Measurements from ENCODE around the gene CD3D.

Gene CD3D

DNA sequence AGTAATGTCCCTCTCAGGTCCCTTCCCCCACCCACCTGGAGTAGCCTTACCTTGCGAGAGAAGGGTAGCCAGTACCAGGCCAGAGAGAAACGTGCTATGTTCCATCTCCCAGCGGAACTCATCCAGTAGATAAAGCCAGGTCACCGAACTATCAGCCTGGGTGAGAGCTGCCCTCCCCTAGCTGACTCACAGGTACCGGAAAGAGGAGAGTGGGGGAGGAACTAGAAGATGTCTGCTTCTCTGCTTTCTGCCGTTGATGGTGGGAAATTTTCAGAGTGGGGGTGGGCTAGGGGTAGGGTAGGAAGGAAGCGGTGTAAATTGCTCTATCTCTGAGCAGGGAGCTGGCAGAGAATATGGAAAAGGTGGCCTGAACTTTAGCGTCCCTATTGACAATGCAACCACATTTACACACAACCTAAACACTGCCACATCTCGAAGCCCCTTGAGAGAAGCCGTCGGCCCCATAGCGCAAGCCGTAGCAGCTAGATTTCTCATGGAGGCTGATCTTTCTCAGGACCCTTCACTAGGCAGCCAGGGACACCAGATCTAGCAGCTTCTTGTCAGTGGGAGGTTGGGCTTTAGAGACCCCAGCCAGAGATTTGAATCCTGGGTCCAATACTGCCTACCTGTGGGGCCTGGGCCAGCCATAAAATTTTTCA lies at the start of gene CD3D:
Gene CD3D (minus strand): TSS at position 203 of the 659 bp plus-strand sequence. CDS start 98 bp downstream, at position 105.
- TF ChIP-seq JUND (IDR thresholded peaks at IDR 0.05; ENCODE audit: low read depth) = no peak
- DNase-seq (ENCODE audit: low read depth in 1 of 2, low spot score in 1 of 2) = no peak
- in situ Hi-C loops (cut with HindIII; ENCODE audit: low pct_unique_long_range_greater_than_20kb, low sequenced_read_pairs) = no loop called here

DNA sequence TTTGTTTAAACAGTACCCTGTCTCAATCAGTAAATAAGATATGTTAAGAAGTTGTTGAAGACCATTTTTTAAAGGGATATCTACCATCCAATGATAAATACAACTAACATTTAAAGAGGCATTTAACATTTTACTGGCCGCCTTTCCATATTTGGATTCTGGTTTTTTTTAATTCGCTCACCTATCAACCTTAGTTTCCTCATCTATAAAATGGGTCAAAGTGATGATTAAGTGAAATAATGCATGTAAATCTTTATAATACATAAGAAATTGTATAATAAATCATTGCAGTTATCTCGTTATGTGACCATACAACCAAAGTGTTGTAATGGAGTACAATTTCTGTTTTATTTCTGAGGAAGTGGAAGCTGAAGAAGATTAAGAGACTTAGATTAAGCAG lies 41.2 kb upstream of the CD3D start:
- no peak for DNase-seq (ENCODE audit: low read depth in 1 of 2, low spot score in 1 of 2)
- in situ Hi-C loops (cut with HindIII; ENCODE audit: low pct_unique_long_range_greater_than_20kb, low sequenced_read_pairs) = no loop called here
- no peak for TF ChIP-seq JUND (IDR thresholded peaks at IDR 0.05; ENCODE audit: low read depth)

DNA sequence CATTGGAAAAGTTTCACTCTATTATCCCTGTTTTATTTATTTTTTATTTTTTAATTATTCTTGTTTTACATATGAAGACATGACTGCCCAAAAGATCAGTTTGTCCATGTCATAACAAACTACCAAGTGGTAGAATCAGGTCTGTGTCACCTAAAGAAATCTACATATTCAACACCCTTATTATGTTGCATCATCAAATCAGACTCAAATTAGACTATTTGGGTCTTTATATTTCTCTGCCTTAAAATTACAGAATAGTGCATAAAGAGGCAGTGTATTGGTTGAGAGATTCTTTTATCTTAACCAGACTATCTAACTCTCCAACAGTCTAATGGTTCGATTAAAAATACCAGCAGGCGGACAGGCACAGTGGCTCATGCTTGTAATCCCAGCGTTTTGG lies 40.4 kb upstream of the CD3D start:
- DNase-seq (ENCODE audit: low read depth in 1 of 2, low spot score in 1 of 2) = no peak
- no peak for TF ChIP-seq JUND (IDR thresholded peaks at IDR 0.05; ENCODE audit: low read depth)
- in situ Hi-C loops (cut with HindIII; ENCODE audit: low pct_unique_long_range_greater_than_20kb, low sequenced_read_pairs) = no loop called here

DNA sequence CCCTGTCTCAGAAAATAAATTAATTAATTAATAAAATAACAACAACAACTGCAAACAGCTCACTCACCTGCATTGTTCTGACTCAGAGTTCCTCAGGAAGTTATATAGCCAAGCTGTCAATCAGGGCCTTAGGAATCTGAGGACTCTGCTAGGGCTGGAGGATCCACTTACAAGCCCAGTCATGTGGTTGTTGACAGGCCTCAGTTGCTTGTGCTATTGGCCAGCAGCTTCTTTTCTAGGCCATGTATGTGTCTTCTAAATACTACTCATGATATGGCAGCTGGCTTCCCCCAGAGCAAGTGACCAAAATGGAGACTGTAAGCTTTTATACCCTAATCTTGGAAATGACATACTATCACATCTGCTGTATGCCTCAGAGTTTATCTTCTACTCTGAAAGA lies 38.1 kb upstream of the CD3D start:
- in situ Hi-C loops (cut with HindIII; ENCODE audit: low pct_unique_long_range_greater_than_20kb, low sequenced_read_pairs) = no loop called here
- peak in 1 of 2 experiments; percentile 64 for DNase-seq (ENCODE audit: low read depth in 1 of 2, low spot score in 1 of 2)
- no peak for TF ChIP-seq JUND (IDR thresholded peaks at IDR 0.05; ENCODE audit: low read depth)

DNA sequence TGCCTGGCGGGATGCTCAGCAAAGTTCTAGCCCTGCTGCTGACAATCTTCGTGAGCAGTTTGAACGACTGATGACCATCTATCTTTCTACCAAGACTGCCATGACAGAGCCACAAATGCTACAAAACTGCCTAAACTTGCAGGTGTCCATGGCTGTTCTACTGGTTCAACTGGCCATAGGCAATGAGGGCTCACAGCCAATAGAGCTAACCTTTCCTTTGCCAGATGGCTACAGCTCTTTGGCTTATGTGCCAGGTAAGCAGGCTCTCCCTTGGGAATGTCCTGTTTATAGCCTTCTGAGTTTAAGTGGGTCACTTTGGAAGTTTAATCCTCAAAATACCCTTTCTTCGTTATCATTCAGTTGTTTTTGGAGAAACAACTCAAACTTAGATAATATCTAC lies 37.0 kb upstream of the CD3D start:
- no peak for TF ChIP-seq JUND (IDR thresholded peaks at IDR 0.05; ENCODE audit: low read depth)
- in situ Hi-C loops (cut with HindIII; ENCODE audit: low pct_unique_long_range_greater_than_20kb, low sequenced_read_pairs) = no loop called here
- DNase-seq (ENCODE audit: low read depth in 1 of 2, low spot score in 1 of 2) = peak; percentile 25 to 90

DNA sequence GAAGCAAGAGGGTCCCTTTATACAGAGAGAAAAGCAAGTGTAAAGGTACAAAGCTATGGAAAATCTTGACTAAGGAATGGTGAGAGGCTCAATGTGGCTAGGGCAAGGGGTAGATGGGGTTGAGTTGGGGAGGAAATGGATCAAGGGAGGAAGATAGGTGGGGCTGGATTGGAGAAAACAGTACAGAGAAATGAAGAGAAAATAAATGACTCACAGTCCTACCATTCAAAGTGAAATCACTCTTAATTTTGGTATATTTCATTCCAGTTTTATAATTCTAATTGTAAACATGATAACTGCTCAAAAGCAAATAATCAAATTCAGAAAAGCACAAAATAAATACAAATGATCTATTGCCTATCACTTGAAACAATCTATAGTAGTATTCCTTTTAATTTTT lies 33.5 kb upstream of the CD3D start:
- DNase-seq (ENCODE audit: low read depth in 1 of 2, low spot score in 1 of 2) = no peak
- in situ Hi-C loops (cut with HindIII; ENCODE audit: low pct_unique_long_range_greater_than_20kb, low sequenced_read_pairs) = no loop called here

DNA sequence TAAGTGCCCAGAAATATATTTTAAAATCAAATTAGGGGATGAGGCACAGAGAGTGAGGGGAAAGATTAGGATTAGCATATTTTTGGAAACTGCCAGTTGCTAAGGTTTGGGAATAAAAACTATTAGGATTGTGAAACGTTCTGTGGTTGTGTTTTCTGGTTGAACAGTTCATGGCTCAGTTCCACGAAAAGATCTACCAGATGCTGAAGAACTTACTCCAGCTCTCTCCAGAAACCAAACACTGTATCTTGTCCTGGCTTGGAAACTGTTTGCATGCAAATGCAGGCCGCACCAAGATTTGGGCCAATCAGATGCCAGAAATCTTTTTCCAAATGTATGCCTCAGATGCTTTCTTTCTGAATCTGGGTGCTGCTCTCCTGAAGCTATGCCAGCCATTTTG lies 32.2 kb upstream of the CD3D start:
- in situ Hi-C loops (cut with HindIII; ENCODE audit: low pct_unique_long_range_greater_than_20kb, low sequenced_read_pairs) = no loop called here
- no peak for DNase-seq (ENCODE audit: low read depth in 1 of 2, low spot score in 1 of 2)
- no peak for TF ChIP-seq JUND (IDR thresholded peaks at IDR 0.05; ENCODE audit: low read depth)

More for the DNA sequence above, 33.5 kb upstream of the CD3D start:
- no peak for TF ChIP-seq JUND (IDR thresholded peaks at IDR 0.05; ENCODE audit: low read depth)

DNA sequence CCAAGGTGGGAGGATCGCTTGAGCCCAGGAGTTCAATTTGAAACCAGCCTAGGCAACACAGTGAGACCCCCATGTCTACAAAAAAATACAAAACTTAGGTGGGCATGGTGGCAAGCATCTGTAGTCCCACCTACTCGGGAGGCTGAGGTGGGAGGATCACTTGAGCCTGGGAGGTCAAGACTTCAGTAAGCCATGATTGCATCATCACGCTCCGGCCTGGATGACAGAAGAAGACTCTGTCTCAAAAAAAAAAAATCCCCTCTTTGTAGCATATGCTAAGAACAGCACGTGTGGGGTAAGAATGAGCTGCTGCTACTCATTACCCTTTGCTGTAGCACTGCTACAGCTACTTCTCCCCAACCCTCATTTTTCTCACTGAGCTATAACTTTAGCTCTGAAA lies 31.4 kb upstream of the CD3D start:
- no peak for DNase-seq (ENCODE audit: low read depth in 1 of 2, low spot score in 1 of 2)
- no peak for TF ChIP-seq JUND (IDR thresholded peaks at IDR 0.05; ENCODE audit: low read depth)
- in situ Hi-C loops (cut with HindIII; ENCODE audit: low pct_unique_long_range_greater_than_20kb, low sequenced_read_pairs) = no loop called here

DNA sequence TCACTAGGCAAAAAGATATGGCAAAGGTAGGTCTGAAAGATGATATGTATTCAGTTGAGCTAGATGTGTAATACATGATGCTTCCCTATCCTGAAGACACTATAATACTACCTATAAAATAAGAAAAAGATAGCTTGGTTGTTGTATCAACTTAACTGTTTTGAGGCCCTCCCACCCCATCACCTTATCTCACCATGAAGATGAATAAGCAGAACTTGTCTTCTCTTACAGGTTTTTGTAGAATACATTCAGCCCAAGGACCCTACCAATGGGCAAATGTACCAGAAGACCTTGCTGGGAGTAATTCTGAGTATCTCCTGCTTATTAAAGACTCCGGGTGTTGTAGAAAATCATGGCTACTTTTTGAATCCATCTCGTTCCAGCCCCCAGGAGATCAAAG lies 30.8 kb upstream of the CD3D start:
- in situ Hi-C loops (cut with HindIII; ENCODE audit: low pct_unique_long_range_greater_than_20kb, low sequenced_read_pairs) = no loop called here
- TF ChIP-seq JUND (IDR thresholded peaks at IDR 0.05; ENCODE audit: low read depth) = no peak
- no peak for DNase-seq (ENCODE audit: low read depth in 1 of 2, low spot score in 1 of 2)

DNA sequence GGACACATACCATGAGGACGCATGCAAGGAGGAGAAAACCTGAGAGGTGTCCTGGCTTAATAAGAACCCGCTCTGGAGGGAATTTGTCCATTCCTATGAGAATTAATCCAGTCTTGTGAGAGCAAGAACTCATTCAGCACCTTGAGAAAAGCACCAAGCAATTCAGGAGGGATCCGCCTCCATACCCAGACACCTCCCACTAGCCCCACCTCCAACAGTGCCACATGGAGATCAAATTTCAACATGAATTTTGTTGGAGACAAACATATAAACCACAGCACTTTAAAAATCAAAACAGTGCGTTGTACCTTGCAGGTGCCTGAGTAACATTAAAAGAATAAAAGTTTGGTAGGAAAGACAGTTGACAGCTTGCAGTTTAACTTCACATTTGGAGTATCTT lies 28.3 kb upstream of the CD3D start:
- in situ Hi-C loops (cut with HindIII; ENCODE audit: low pct_unique_long_range_greater_than_20kb, low sequenced_read_pairs) = no loop called here
- DNase-seq (ENCODE audit: low read depth in 1 of 2, low spot score in 1 of 2) = peak in 1 of 2 experiments; percentile 69
- TF ChIP-seq JUND (IDR thresholded peaks at IDR 0.05; ENCODE audit: low read depth) = no peak

DNA sequence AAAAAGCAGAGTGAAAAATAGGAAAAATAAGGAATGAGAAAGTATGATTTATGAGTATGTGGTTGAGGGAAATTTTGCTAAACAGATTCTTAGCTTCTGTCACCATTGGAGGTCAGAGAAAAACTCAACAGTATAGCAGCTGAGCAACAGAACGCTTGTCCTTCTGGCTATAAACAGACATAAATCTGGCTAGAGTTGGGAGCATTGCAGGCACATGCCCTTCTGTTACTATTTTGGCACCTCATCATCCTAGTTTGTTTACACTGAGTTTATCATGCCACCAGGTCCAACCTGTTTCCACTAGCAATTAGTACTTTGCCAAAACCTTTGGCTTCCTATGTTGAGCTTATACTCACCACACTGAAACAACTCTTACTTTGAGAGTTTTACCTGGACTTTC lies 23.8 kb upstream of the CD3D start:
- TF ChIP-seq JUND (IDR thresholded peaks at IDR 0.05; ENCODE audit: low read depth) = no peak
- in situ Hi-C loops (cut with HindIII; ENCODE audit: low pct_unique_long_range_greater_than_20kb, low sequenced_read_pairs) = no loop called here
- DNase-seq (ENCODE audit: low read depth in 1 of 2, low spot score in 1 of 2) = peak in 1 of 2 experiments; percentile 75

DNA sequence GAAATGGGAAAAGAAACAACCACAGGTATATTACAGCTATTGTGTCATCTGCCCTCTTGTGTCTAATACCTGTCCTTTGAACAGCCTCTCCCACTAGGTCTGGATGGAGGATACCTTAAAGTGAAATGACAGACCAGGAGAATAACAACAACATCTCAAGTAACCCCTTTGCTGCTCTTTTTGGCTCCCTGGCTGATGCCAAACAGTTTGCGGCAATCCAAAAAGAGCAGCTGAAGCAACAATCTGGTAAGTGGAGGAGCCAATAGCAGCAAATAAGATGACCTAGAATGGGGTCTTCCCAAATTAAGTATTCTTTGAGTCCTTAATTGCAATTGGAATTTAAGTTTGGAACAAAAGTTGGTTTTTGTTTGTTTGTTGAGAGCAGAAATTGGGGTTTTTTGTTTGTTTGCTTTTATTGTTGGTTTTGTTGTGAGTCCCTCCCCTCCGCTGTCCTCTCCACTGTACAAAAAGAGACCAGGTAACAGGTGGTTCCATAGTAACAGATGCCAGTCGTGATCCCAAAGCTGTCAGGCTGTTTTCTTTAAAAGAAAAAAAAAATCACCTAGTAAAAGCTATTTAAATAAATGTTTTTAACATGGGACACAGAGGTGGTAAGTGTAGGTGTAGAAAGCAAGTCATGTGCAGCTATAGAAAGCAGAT lies 22.6 kb upstream of the CD3D start:
- DNase-seq (ENCODE audit: low read depth in 1 of 2, low spot score in 1 of 2) = no peak
- in situ Hi-C loops (cut with HindIII; ENCODE audit: low pct_unique_long_range_greater_than_20kb, low sequenced_read_pairs) = no loop called here
- no peak for TF ChIP-seq JUND (IDR thresholded peaks at IDR 0.05; ENCODE audit: low read depth)

DNA sequence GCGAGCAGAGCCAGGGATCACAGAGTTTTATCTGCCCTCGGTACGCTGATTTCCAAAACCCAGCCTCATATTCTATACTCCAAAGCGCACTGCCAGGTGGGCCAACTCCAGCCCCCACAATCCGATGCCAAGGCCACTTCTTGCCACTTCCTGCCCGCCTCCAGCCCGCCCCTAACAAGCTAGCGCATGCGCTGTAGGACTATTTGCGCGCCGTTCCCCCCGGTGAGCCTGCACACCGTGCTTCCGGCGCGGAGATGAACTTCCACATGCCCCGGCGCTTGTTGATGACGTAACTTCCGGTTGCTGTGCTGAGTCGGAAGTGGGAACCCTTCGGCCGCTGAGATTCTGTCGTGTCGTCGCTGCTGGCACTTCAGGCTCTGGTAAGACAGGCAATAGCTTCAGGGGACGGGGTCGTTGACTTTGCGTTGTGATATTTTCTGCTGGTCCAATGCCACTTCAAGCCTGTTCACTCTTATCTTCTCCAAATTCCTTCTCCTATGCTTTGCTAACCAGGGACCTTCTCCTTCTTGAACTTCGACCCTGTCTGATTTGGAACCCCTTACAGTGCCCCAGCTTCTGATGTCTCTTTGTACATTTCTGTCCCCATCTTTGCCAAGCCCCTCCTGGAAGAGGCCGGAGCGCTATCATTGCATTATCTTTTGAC lies 16.9 kb upstream of the CD3D start, which contains the start of gene UBE4A:
Gene UBE4A (plus strand): TSS at position 306 of the 664 bp plus-strand sequence. CDS start 5,481 bp downstream, outside the sequence.
- no peak for TF ChIP-seq JUND (IDR thresholded peaks at IDR 0.05; ENCODE audit: low read depth)
- DNase-seq (ENCODE audit: low read depth in 1 of 2, low spot score in 1 of 2) = peak; percentile 59 to 98
- in situ Hi-C loops (cut with HindIII; ENCODE audit: low pct_unique_long_range_greater_than_20kb, low sequenced_read_pairs) = no loop called here

Data from T47D (cell line).